Measurements from ENCODE around the gene PKD2. TPM values are rescaled to one million over a fixed set of nuclear protein-coding genes. Genes with fewer than 3 reads are reported as not detected.

Gene PKD2
- total RNA-seq, 2 donors from 2014 or later: 7.8 to 19.5 TPM

- DNase-seq (ENCODE audit: low spot score) (no peak), ATAC-seq (no peak)
- Mint-ChIP-seq H3K27me3 (peaks cover 0 to 6% of the 10 kb centered on the region in 2 donors), H3K27ac (no peak overlapping the region), H3K9me3 (no peaks in the 10 kb centered on the region), H3K4me3 (no peak overlapping the region), H3K4me1 (ENCODE audit: low read depth in 2 of 2) (peaks cover 8 to 9% of the 10 kb centered on the region in 2 donors), H3K36me3 (no peaks in the 10 kb centered on the region)
These were observed 4.2 kb upstream of the PKD2 start for GRCh38 chr4:88003261-88003660.

- Mint-ChIP-seq H3K36me3 (no peaks in the 10 kb centered on the region), H3K27me3 (peaks cover 0 to 6% of the 10 kb centered on the region in 2 donors), H3K27ac (no peak overlapping the region), H3K9me3 (no peaks in the 10 kb centered on the region), H3K4me3 (no peak overlapping the region), H3K4me1 (ENCODE audit: low read depth in 2 of 2) (peaks cover 14 to 15% of the 10 kb centered on the region in 2 donors)
- ATAC-seq (no peak), DNase-seq (ENCODE audit: low spot score) (no peak)
These were observed 2.4 kb upstream of the PKD2 start for GRCh38 chr4:88005076-88005475.

GRCh38 chr4:88005946-88006345 lies 1.5 kb upstream of the PKD2 start:
- Mint-ChIP-seq H3K27ac (no peak overlapping the region), H3K4me3 (peak overlapping the region; percentile 66), H3K4me1 (ENCODE audit: low read depth in 2 of 2) (peaks cover 19 to 21% of the 10 kb centered on the region in 2 donors), H3K27me3 (peaks cover 0 to 9% of the 10 kb centered on the region in 2 donors), H3K36me3 (no peaks in the 10 kb centered on the region), H3K9me3 (no peaks in the 10 kb centered on the region)
- DNase-seq (ENCODE audit: low spot score) (no peak), ATAC-seq (no peak)

GRCh38 chr4:88006956-88007303 lies 505 bp upstream of the PKD2 start:
- Mint-ChIP-seq H3K27me3 (peaks cover 0 to 9% of the 10 kb centered on the region in 2 donors), H3K27ac (peak overlapping the region in 1 of 2 donors; percentile 34), H3K36me3 (no peaks in the 10 kb centered on the region), H3K4me3 (peak overlapping the region; percentile 66), H3K4me1 (ENCODE audit: low read depth in 2 of 2) (peaks cover 19 to 21% of the 10 kb centered on the region in 2 donors), H3K9me3 (no peaks in the 10 kb centered on the region)
- DNase-seq (ENCODE audit: low spot score): no peak
- no peak for ATAC-seq

- peak overlapping the region; percentile 95 for H3K4me3 Mint-ChIP-seq
- H3K36me3 Mint-ChIP-seq: no peaks in the 10 kb centered on the region
- peak overlapping the region; percentile 66 to 75 for H3K27ac Mint-ChIP-seq
- DNase-seq (ENCODE audit: low spot score) (no peak), ATAC-seq (peak; percentile 48 to 57)
- peaks cover 26 to 34% of the 10 kb centered on the region in 2 donors for H3K4me1 Mint-ChIP-seq (ENCODE audit: low read depth in 2 of 2)
- no peaks in the 10 kb centered on the region for H3K9me3 Mint-ChIP-seq
- peaks cover 0 to 9% of the 10 kb centered on the region in 2 donors for H3K27me3 Mint-ChIP-seq
These were observed 797 bp downstream of the PKD2 start for GRCh38 chr4:88008122-88008742.

- DNase-seq (ENCODE audit: low spot score) (no peak), ATAC-seq (no peak)
- peaks cover 29 to 35% of the 10 kb centered on the region in 2 donors for H3K4me1 Mint-ChIP-seq (ENCODE audit: low read depth in 2 of 2)
- peaks cover 0 to 9% of the 10 kb centered on the region in 2 donors for H3K27me3 Mint-ChIP-seq
- H3K4me3 Mint-ChIP-seq: peak overlapping the region; percentile 95
- peak overlapping the region; percentile 66 to 75 for H3K27ac Mint-ChIP-seq
- H3K9me3 Mint-ChIP-seq: no peaks in the 10 kb centered on the region
- no peaks in the 10 kb centered on the region for H3K36me3 Mint-ChIP-seq
These were observed 1.3 kb downstream of the PKD2 start for GRCh38 chr4:88008743-88009171.

- H3K9me3 Mint-ChIP-seq: no peaks in the 10 kb centered on the region
- no peak overlapping the region for H3K27ac Mint-ChIP-seq
- DNase-seq (ENCODE audit: low spot score): no peak
- no peak for ATAC-seq
- H3K27me3 Mint-ChIP-seq: peaks cover 0 to 9% of the 10 kb centered on the region in 2 donors
- peaks cover 33 to 35% of the 10 kb centered on the region in 2 donors for H3K4me1 Mint-ChIP-seq (ENCODE audit: low read depth in 2 of 2)
- H3K36me3 Mint-ChIP-seq: no peaks in the 10 kb centered on the region
- H3K4me3 Mint-ChIP-seq: no peak overlapping the region
These were observed 2.4 kb downstream of the PKD2 start for GRCh38 chr4:88009871-88010270.

GRCh38 chr4:88010966-88011365 lies 3.5 kb downstream of the PKD2 start:
- Mint-ChIP-seq H3K4me1 (ENCODE audit: low read depth in 2 of 2) (peaks cover 33 to 35% of the 10 kb centered on the region in 2 donors), H3K27ac (no peak overlapping the region), H3K9me3 (no peaks in the 10 kb centered on the region), H3K4me3 (no peak overlapping the region), H3K27me3 (peaks cover 0 to 9% of the 10 kb centered on the region in 2 donors), H3K36me3 (no peaks in the 10 kb centered on the region)
- DNase-seq (ENCODE audit: low spot score): no peak
- no peak for ATAC-seq

GRCh38 chr4:88012647-88013046 lies 5.2 kb downstream of the PKD2 start:
- Mint-ChIP-seq H3K4me1 (ENCODE audit: low read depth in 2 of 2) (peaks cover 24 to 26% of the 10 kb centered on the region in 2 donors), H3K27me3 (peaks cover 0 to 3% of the 10 kb centered on the region in 2 donors), H3K9me3 (no peaks in the 10 kb centered on the region), H3K27ac (peak overlapping the region in 1 of 2 donors; percentile 28), H3K36me3 (no peaks in the 10 kb centered on the region), H3K4me3 (no peak overlapping the region)
- ATAC-seq (no peak), DNase-seq (ENCODE audit: low spot score) (no peak)

GRCh38 chr4:88014386-88014905 lies 7.0 kb downstream of the PKD2 start:
- Mint-ChIP-seq H3K9me3 (no peaks in the 10 kb centered on the region), H3K4me1 (ENCODE audit: low read depth in 2 of 2) (peaks cover 19 to 20% of the 10 kb centered on the region in 2 donors), H3K36me3 (no peaks in the 10 kb centered on the region), H3K4me3 (no peak overlapping the region), H3K27me3 (peaks cover 0 to 3% of the 10 kb centered on the region in 2 donors), H3K27ac (no peak overlapping the region)
- DNase-seq (ENCODE audit: low spot score) (no peak), ATAC-seq (no peak)

- Mint-ChIP-seq H3K27ac (no peak overlapping the region), H3K36me3 (no peaks in the 10 kb centered on the region), H3K9me3 (no peaks in the 10 kb centered on the region), H3K4me3 (no peak overlapping the region), H3K4me1 (ENCODE audit: low read depth in 2 of 2) (peaks cover 15 to 16% of the 10 kb centered on the region in 2 donors), H3K27me3 (peaks cover 0 to 1% of the 10 kb centered on the region in 2 donors)
- DNase-seq (ENCODE audit: low spot score) (no peak), ATAC-seq (no peak)
These were observed 8.3 kb downstream of the PKD2 start for GRCh38 chr4:88015659-88016295.

- Mint-ChIP-seq H3K4me3 (no peak overlapping the region), H3K27me3 (no peaks in the 10 kb centered on the region), H3K4me1 (ENCODE audit: low read depth in 2 of 2) (peaks cover 7 to 12% of the 10 kb centered on the region in 2 donors), H3K9me3 (no peaks in the 10 kb centered on the region), H3K36me3 (no peaks in the 10 kb centered on the region), H3K27ac (no peak overlapping the region)
- no peak for DNase-seq (ENCODE audit: low spot score)
- ATAC-seq: no peak
These were observed 10.3 kb downstream of the PKD2 start for GRCh38 chr4:88017516-88018297.

- H3K9me3 Mint-ChIP-seq: no peaks in the 10 kb centered on the region
- H3K27me3 Mint-ChIP-seq: no peaks in the 10 kb centered on the region
- no peak for ATAC-seq
- no peak overlapping the region for H3K4me3 Mint-ChIP-seq
- no peak overlapping the region for H3K27ac Mint-ChIP-seq
- DNase-seq (ENCODE audit: low spot score): no peak
- no peaks in the 10 kb centered on the region for H3K36me3 Mint-ChIP-seq
- H3K4me1 Mint-ChIP-seq (ENCODE audit: low read depth in 2 of 2): peaks cover 0 to 4% of the 10 kb centered on the region in 2 donors
These were observed 11.0 kb downstream of the PKD2 start for GRCh38 chr4:88018466-88018865.

GRCh38 chr4:88021824-88022223 lies 14.4 kb downstream of the PKD2 start:
- Mint-ChIP-seq H3K27ac (no peak overlapping the region), H3K27me3 (no peaks in the 10 kb centered on the region), H3K4me1 (ENCODE audit: low read depth in 2 of 2) (no peaks in the 10 kb centered on the region), H3K9me3 (peaks cover 7% of the 10 kb centered on the region), H3K36me3 (peaks cover 14% of the 10 kb centered on the region), H3K4me3 (no peak overlapping the region)
- DNase-seq (ENCODE audit: low spot score): no peak
- ATAC-seq: no peak

Data from natural killer cell treated with Interleukin-12 subunit alpha and Interleukin-12 subunit beta and Interleukin-15 and Interleukin-18, amount 100 ng/mL, for 72 hours (primary cell).